ENCODE results near the gene WNT3A. TPM values are rescaled to one million over a fixed set of nuclear protein-coding genes. Genes with fewer than 3 reads are reported as not detected.
A peak's percentile ranks its signal among the peaks of the same experiment; 100 is the strongest.

WNT3A gene
- total RNA-seq, 2 donors from 2014 or later = not detected

GRCh38 chr1:228081578-228082213, 74.9 kb downstream of the WNT3A start:
- Mint-ChIP-seq H3K27ac (peak overlapping the region; percentile 75), H3K27me3 (no peaks in the 10 kb centered on the region), H3K4me1 (peaks cover 20% of the 10 kb centered on the region), H3K4me3 (peak overlapping the region; percentile 90), H3K36me3 (ENCODE audit: low read depth) (peaks cover 39% of the 10 kb centered on the region), H3K9me3 (no peaks in the 10 kb centered on the region)
- no peak for ATAC-seq (replicated peaks)

- H3K27ac Mint-ChIP-seq = peak within 1 kb of the TSS; percentile 96
- H3K9me3 Mint-ChIP-seq = no peaks in the 10 kb centered on the region
- H3K36me3 Mint-ChIP-seq (ENCODE audit: low read depth) = peaks cover 45% of the 10 kb centered on the region
- H3K4me3 Mint-ChIP-seq = peak within 1 kb of the TSS; percentile 90
- peak; percentile 83 for ATAC-seq (replicated peaks)
- H3K4me1 Mint-ChIP-seq = peaks cover 26% of the 10 kb centered on the region
- H3K27me3 Mint-ChIP-seq = no peaks in the 10 kb centered on the region
Measured at GRCh38 chr1:228082214-228082917, 75.6 kb downstream of the WNT3A start, which contains the start of gene ARF1. ARF1 (plus strand) TSS chr1:228082708; CDS start chr1:228097115, 14,407 bp downstream.

GRCh38 chr1:228082918-228083870, 76.4 kb downstream of the WNT3A start:
- peak; percentile 18 for ATAC-seq (replicated peaks)
- H3K4me1 Mint-ChIP-seq = peaks cover 35% of the 10 kb centered on the region
- H3K36me3 Mint-ChIP-seq (ENCODE audit: low read depth) = peaks cover 54% of the 10 kb centered on the region
- peak overlapping the region; percentile 90 for H3K4me3 Mint-ChIP-seq
- H3K9me3 Mint-ChIP-seq = no peaks in the 10 kb centered on the region
- no peaks in the 10 kb centered on the region for H3K27me3 Mint-ChIP-seq
- H3K27ac Mint-ChIP-seq = peak overlapping the region; percentile 96

- H3K4me1 Mint-ChIP-seq = peaks cover 40% of the 10 kb centered on the region
- ATAC-seq (replicated peaks) = no peak
- no peaks in the 10 kb centered on the region for H3K27me3 Mint-ChIP-seq
- H3K9me3 Mint-ChIP-seq = no peaks in the 10 kb centered on the region
- peak overlapping the region; percentile 90 for H3K4me3 Mint-ChIP-seq
- peaks cover 60% of the 10 kb centered on the region for H3K36me3 Mint-ChIP-seq (ENCODE audit: low read depth)
- peak overlapping the region; percentile 96 for H3K27ac Mint-ChIP-seq
Measured at GRCh38 chr1:228083871-228084278, 77.1 kb downstream of the WNT3A start.

GRCh38 chr1:228084325-228084724, 77.5 kb downstream of the WNT3A start:
- Mint-ChIP-seq H3K4me1 (peaks cover 44% of the 10 kb centered on the region), H3K27ac (peak overlapping the region; percentile 96), H3K36me3 (ENCODE audit: low read depth) (peaks cover 65% of the 10 kb centered on the region), H3K27me3 (no peaks in the 10 kb centered on the region), H3K4me3 (peak overlapping the region; percentile 90), H3K9me3 (no peaks in the 10 kb centered on the region)
- ATAC-seq (replicated peaks) = peak; percentile 44

- Mint-ChIP-seq H3K9me3 (no peaks in the 10 kb centered on the region), H3K27ac (peak overlapping the region; percentile 96), H3K4me3 (peak overlapping the region; percentile 90), H3K36me3 (ENCODE audit: low read depth) (peaks cover 70% of the 10 kb centered on the region), H3K27me3 (no peaks in the 10 kb centered on the region), H3K4me1 (peaks cover 45% of the 10 kb centered on the region)
- ATAC-seq (replicated peaks) = no peak
Measured at GRCh38 chr1:228084797-228085196, 78.0 kb downstream of the WNT3A start.

GRCh38 chr1:228085287-228085951, 78.6 kb downstream of the WNT3A start:
- peak overlapping the region; percentile 96 for H3K27ac Mint-ChIP-seq
- H3K36me3 Mint-ChIP-seq (ENCODE audit: low read depth) = peaks cover 76% of the 10 kb centered on the region
- no peak for ATAC-seq (replicated peaks)
- no peaks in the 10 kb centered on the region for H3K27me3 Mint-ChIP-seq
- H3K9me3 Mint-ChIP-seq = no peaks in the 10 kb centered on the region
- H3K4me1 Mint-ChIP-seq = peaks cover 45% of the 10 kb centered on the region
- H3K4me3 Mint-ChIP-seq = peak overlapping the region; percentile 90

GRCh38 chr1:228087771-228088251, 81.0 kb downstream of the WNT3A start:
- H3K36me3 Mint-ChIP-seq (ENCODE audit: low read depth) = peaks cover 100% of the 10 kb centered on the region

GRCh38 chr1:228088586-228089498, 82.0 kb downstream of the WNT3A start:
- no peaks in the 10 kb centered on the region for H3K27me3 Mint-ChIP-seq
- peaks cover 53% of the 10 kb centered on the region for H3K4me1 Mint-ChIP-seq
- H3K27ac Mint-ChIP-seq = peak overlapping the region; percentile 96
- H3K36me3 Mint-ChIP-seq (ENCODE audit: low read depth) = peaks cover 100% of the 10 kb centered on the region
- ATAC-seq (replicated peaks) = no peak
- H3K4me3 Mint-ChIP-seq = peak overlapping the region; percentile 90
- H3K9me3 Mint-ChIP-seq = no peaks in the 10 kb centered on the region

More at GRCh38 chr1:228087771-228088251, 81.0 kb downstream of the WNT3A start:
- peak overlapping the region; percentile 90 for H3K4me3 Mint-ChIP-seq
- H3K27ac Mint-ChIP-seq = peak overlapping the region; percentile 96
- peak; percentile 69 for ATAC-seq (replicated peaks)
- no peaks in the 10 kb centered on the region for H3K9me3 Mint-ChIP-seq
- H3K27me3 Mint-ChIP-seq = no peaks in the 10 kb centered on the region
- peaks cover 53% of the 10 kb centered on the region for H3K4me1 Mint-ChIP-seq

GRCh38 chr1:228089519-228090380, 83.0 kb downstream of the WNT3A start:
- H3K9me3 Mint-ChIP-seq = peaks cover 1% of the 10 kb centered on the region
- H3K36me3 Mint-ChIP-seq (ENCODE audit: low read depth) = peaks cover 100% of the 10 kb centered on the region
- no peak for ATAC-seq (replicated peaks)
- no peaks in the 10 kb centered on the region for H3K27me3 Mint-ChIP-seq
- H3K4me3 Mint-ChIP-seq = peak overlapping the region; percentile 90
- H3K4me1 Mint-ChIP-seq = peaks cover 50% of the 10 kb centered on the region
- H3K27ac Mint-ChIP-seq = peak overlapping the region; percentile 96

- peaks cover 100% of the 10 kb centered on the region for H3K36me3 Mint-ChIP-seq (ENCODE audit: low read depth)
- peak overlapping the region; percentile 20 for H3K27ac Mint-ChIP-seq
- H3K9me3 Mint-ChIP-seq = peaks cover 6% of the 10 kb centered on the region
- peak overlapping the region; percentile 90 for H3K4me3 Mint-ChIP-seq
- no peak for ATAC-seq (replicated peaks)
- peaks cover 50% of the 10 kb centered on the region for H3K4me1 Mint-ChIP-seq
- no peaks in the 10 kb centered on the region for H3K27me3 Mint-ChIP-seq
Measured at GRCh38 chr1:228090613-228091081, 83.8 kb downstream of the WNT3A start.

GRCh38 chr1:228091084-228091483, 84.3 kb downstream of the WNT3A start:
- Mint-ChIP-seq H3K9me3 (peaks cover 6% of the 10 kb centered on the region), H3K4me3 (peak overlapping the region; percentile 90), H3K4me1 (peaks cover 51% of the 10 kb centered on the region), H3K27me3 (no peaks in the 10 kb centered on the region), H3K36me3 (ENCODE audit: low read depth) (peaks cover 100% of the 10 kb centered on the region), H3K27ac (peak overlapping the region; percentile 20)
- ATAC-seq (replicated peaks) = no peak

Measured in activated T-helper 17 cell treated with anti-CD3 and anti-CD28 coated beads, Interleukin-2, amount 50 U/mL, for 72 hours (primary cell).